ENCODE data around the gene NOS3. TPM values are rescaled to one million over a fixed set of nuclear protein-coding genes. Genes with fewer than 3 reads are reported as not detected.

The NOS3 gene
- total RNA-seq = 10 to 100 TPM in 7 of 9 donors, 1 to 10 TPM in 2; 9.4 to 49.4 (median 17.3) TPM
- 10 to 100 TPM in 1 of 2 donors, 1 to 10 TPM in 1; 8.9 to 20.5 TPM for polyA plus RNA-seq
- long read RNA-seq, donor 1, partial matches to known transcripts = 13 of 15 reads
- long read RNA-seq, donor 1, other reads (novel, unspliced or antisense) = 2 of 15 reads
- long read RNA-seq, donor 2, transcript NOS3-209 (6 exons, 1,111 nt) = major isoform, 5 of 83 reads
- long read RNA-seq, donor 2, partial matches to known transcripts = 65 of 83 reads
- long read RNA-seq, donor 2, other reads (novel, unspliced or antisense) = 13 of 83 reads
- long read RNA-seq, donor 3, partial matches to known transcripts = 12 of 15 reads
- long read RNA-seq, donor 3, other reads (novel, unspliced or antisense) = 1 of 15 reads

DNA sequence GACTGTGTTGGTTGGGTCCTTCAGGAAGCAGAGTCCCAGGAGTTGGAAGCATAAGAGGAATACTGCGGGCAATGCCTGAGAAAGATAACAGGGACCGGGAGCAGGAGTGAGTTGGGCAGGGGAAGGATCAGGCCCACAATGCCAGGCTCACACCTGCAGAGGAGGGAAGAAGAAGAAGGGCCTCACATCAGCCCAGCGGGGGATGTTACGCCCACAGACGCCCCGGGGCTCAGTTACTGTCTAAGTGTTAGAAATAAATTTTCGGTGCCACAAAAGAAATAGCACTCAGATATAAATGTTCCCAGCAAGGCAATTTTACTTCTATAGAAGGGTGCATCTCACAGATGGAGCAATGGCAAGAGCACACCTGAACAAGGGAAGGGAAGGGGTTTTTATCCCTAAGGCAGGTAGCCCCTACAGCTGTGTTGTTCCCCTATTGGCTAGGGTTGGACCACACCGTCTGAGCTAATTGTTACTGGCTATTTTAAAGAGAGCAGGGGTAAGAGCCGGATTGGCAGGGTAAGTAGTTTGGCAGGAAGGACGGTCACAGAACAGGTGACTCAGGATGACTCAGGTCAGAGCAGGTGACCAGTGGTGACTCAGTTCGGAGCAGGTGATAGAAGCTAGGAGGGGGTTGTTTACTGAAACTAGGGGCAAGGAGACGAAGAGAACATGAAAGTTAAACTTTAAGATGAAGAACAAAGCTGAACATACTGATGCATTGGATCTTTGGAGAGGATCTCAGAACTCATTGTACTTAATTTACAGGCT lies at the start of gene NOS3:
Gene NOS3 (plus strand): TSS at position 602 of the 771 bp plus-strand sequence. CDS start 2,787 bp downstream, outside the sequence.
- no peaks in the 10 kb centered on the region for H3K36me3 ChIP-seq
- DNase-seq (peak in 1 of 5 donors; percentile 32), ATAC-seq (no peak)
- H3K4me1 ChIP-seq = peaks cover 0 to 69% (median 34%) of the 10 kb centered on the region in 12 donors
- H3K27me3 ChIP-seq = peaks cover 0 to 4% (median 0%) of the 10 kb centered on the region in 9 donors
- no peak within 1 kb of the TSS for H3K4me3 ChIP-seq
- 91 to 97% (median 97%) methylated on average over 12 of the region's 12 CpGs for WGBS, 4 donors
- H3K27ac ChIP-seq = peak within 1 kb of the TSS in 8 of 12 donors; percentile 11 to 93 (median 84)
- peaks cover 0 to 5% (median 0%) of the 10 kb centered on the region in 12 donors for H3K9me3 ChIP-seq
- intact Hi-C loops (cut with DNase I) = loop anchor here in 1 of 10 donors (5.0 kb wide), 1 partner anchor 203 kb away; no protein-coding TSS in a partner anchor
- no peak for TF ChIP-seq POLR2A (IDR thresholded peaks at IDR 0.05)
- TF ChIP-seq, protein P1, sequence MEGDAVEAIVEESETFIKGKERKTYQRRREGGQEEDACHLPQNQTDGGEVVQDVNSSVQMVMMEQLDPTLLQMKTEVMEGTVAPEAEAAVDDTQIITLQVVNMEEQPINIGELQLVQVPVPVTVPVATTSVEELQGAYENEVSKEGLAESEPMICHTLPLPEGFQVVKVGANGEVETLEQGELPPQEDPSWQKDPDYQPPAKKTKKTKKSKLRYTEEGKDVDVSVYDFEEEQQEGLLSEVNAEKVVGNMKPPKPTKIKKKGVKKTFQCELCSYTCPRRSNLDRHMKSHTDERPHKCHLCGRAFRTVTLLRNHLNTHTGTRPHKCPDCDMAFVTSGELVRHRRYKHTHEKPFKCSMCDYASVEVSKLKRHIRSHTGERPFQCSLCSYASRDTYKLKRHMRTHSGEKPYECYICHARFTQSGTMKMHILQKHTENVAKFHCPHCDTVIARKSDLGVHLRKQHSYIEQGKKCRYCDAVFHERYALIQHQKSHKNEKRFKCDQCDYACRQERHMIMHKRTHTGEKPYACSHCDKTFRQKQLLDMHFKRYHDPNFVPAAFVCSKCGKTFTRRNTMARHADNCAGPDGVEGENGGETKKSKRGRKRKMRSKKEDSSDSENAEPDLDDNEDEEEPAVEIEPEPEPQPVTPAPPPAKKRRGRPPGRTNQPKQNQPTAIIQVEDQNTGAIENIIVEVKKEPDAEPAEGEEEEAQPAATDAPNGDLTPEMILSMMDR (IDR thresholded peaks at IDR 0.05) = no peak

DNA sequence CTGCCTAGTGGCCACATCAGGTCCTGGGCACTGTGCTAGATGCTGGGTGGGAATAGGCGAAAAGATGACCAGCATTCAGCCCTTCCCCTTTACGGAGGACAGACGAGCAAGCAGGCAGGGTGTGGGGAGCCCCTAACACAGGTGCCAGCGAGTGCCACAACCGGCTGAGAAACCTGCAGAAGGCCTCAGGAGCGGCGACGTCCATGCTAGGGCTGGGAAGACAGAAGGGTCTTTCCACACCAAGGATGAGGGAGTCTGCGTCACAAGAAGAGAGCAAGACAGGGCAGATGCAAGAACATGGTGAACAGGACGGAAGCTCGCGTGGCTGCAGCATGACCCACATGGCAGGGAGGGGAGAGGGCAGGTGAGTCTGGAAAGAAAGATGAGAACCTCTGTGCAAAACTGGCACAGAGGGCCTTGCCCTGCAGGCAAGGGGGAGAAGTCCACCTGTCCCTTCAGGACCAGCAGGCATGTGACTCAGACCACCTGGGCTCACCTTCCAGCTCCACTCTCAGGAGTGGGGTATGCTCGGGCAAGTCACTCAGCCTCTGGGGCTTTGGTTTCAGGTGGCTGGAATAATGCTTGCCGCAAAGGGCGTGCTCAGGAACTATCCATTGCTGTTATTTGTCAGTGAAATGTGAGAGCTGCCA lies 49.3 kb upstream of the NOS3 start:
- intact Hi-C loops (cut with DNase I) = loop anchor here in 1 of 10 donors (5.0 kb wide), 1 partner anchor 34 kb away; no protein-coding TSS in a partner anchor

DNA sequence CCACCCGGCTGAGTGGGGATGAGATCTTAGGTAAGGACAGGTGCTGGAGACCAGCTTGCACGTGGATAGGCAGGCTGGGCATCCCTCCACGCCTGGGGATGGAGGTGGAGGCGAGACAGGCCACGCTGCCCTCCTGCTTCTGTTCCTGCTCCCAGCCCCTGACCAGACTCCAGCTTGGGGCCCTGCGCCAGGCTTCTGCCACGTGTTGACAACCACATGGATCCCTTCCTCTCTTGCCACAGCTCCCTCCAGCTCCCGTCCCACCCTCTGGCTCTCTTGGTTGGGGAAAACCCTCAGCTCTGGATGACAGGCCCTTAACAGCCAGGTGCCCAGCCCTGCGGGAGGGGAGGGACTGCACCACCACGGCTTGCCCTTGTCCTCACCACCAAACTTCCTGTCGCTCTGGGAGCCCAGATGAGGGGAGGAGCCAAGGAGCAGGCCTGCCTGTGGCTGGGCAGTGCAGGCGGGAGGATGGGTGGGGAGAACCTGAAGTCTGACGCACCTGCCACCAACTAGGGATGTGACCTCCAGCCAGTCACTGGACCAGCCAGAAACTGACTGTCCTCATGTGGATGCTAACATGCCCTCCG lies 48.7 kb upstream of the NOS3 start:
- peaks cover 0 to 7% (median 0%) of the 10 kb centered on the region in 9 donors for H3K36me3 ChIP-seq
- H3K27me3 ChIP-seq = peaks cover 0 to 11% (median 0%) of the 10 kb centered on the region in 9 donors
- intact Hi-C loops (cut with DNase I) = loop anchor here in 1 of 10 donors (5.0 kb wide), 1 partner anchor 35 kb away; no protein-coding TSS in a partner anchor
- no peak overlapping the region for H3K4me3 ChIP-seq
- peak overlapping the region in 10 of 12 donors; percentile 5 to 77 (median 42) for H3K27ac ChIP-seq
- ATAC-seq = peak; percentile 41 to 71 (median 54)
- H3K4me1 ChIP-seq = peaks cover 0 to 50% (median 10%) of the 10 kb centered on the region in 12 donors
- TF ChIP-seq, protein P1 (IDR thresholded peaks at IDR 0.05) = no peak
- TF ChIP-seq POLR2A (IDR thresholded peaks at IDR 0.05) = no peak
- DNase-seq = peak in 4 of 5 donors; percentile 64 to 83 (median 74)
- WGBS, 4 donors = 16 to 42% (median 23%) methylated on average over 10 to 14 of the region's 14 CpGs
- H3K9me3 ChIP-seq = no peaks in the 10 kb centered on the region

More for the DNA sequence above, 49.3 kb upstream of the NOS3 start:
- 78 to 86% (median 80%) methylated on average over 14 to 15 of the region's 15 CpGs for WGBS, 4 donors
- H3K4me1 ChIP-seq = peaks cover 0 to 44% (median 10%) of the 10 kb centered on the region in 12 donors
- DNase-seq (no peak), ATAC-seq (no peak)
- H3K4me3 ChIP-seq = no peak overlapping the region
- peak overlapping the region in 6 of 12 donors; percentile 28 to 77 (median 62) for H3K27ac ChIP-seq
- H3K36me3 ChIP-seq = peaks cover 0 to 7% (median 0%) of the 10 kb centered on the region in 9 donors
- TF ChIP-seq, protein P1 (IDR thresholded peaks at IDR 0.05) = no peak
- no peak for TF ChIP-seq POLR2A (IDR thresholded peaks at IDR 0.05)
- peaks cover 0 to 11% (median 0%) of the 10 kb centered on the region in 9 donors for H3K27me3 ChIP-seq
- no peaks in the 10 kb centered on the region for H3K9me3 ChIP-seq
